IMR-90 (cell line): ENCODE data around the gene GATA2. TPM values are rescaled to one million over a fixed set of nuclear protein-coding genes. Genes with fewer than 3 reads are reported as not detected.

Experiments
- ATAC-seq: fragments of 200-7000 bp; cut with Tn5 transposase; 2 replicates; pipeline ENCODE4 v1.9.1; 2020; ENCODE audit warnings: low read depth, mild to moderate bottlenecking, moderate library complexity
- BruUV-seq: library from RNA; stranded (reverse); fragments of 400-500 nt; replicated peaks from 2 replicates; lab custom pipeline; 2021; lab: Mats Ljungman, UMichigan
- CTCF ChIA-PET: fragments of 300-600 bp; formaldehyde crosslinking; extraction: SDS; loops from one replicate; lab custom pipeline; 2021; ENCODE audit warnings: antibody characterized with exemption; lab: Yijun Ruan, JAX
- POLR2A ChIA-PET: fragments of 300-600 bp; sonication (Branson Sonifier 250); formaldehyde crosslinking; loops from one replicate; lab custom pipeline; 2022; ENCODE audit warnings: antibody characterized with exemption; ENCODE audit not compliant: unreplicated experiment; lab: Charles Lee
- DNase-seq: peaks from one replicate; pipeline ENCODE4 v3.0.0; 2013
- H2AFZ ChIP-seq: replicated peaks from 2 replicates; pipeline ENCODE3; 2013; ENCODE audit warnings: low read length, mild to moderate bottlenecking; ENCODE audit not compliant: poor library complexity
- H2AK5ac ChIP-seq: 2 replicates; pipeline ENCODE4 v1.6.1; 2013; ENCODE audit warnings: low read depth, low read length, inconsistent platforms
- H2AK9ac ChIP-seq: replicated peaks from 2 replicates; pipeline ENCODE3; 2013; ENCODE audit warnings: mild to moderate bottlenecking, low read depth, low read length, moderate library complexity; ENCODE audit not compliant: poor library complexity
- H2BK120ac ChIP-seq: 2 replicates; pipeline ENCODE4 v1.6.1; 2013; ENCODE audit warnings: low read depth, low read length, inconsistent platforms
- H2BK15ac ChIP-seq: 3 replicates; pipeline ENCODE4 v1.6.1; 2013; ENCODE audit warnings: low read depth, low read length, inconsistent platforms
- H2BK20ac ChIP-seq: 2 replicates; pipeline ENCODE4 v1.6.1; 2013; ENCODE audit warnings: low read depth, mild to moderate bottlenecking, inconsistent platforms, low read length, moderate library complexity
- H2BK5ac ChIP-seq: 2 replicates; pipeline ENCODE4 v1.6.1; 2013; ENCODE audit warnings: mild to moderate bottlenecking, low read depth, low read length, inconsistent platforms; ENCODE audit not compliant: poor library complexity, severe bottlenecking
- H3K14ac ChIP-seq: replicated peaks from 2 replicates; pipeline ENCODE4 v1.6.1; 2013; ENCODE audit warnings: low read depth, low read length, inconsistent platforms
- H3K18ac ChIP-seq: 2 replicates; pipeline ENCODE4 v1.6.1; 2013; ENCODE audit warnings: low read depth, low read length, control low read depth
- H3K23ac ChIP-seq: 2 replicates; pipeline ENCODE4 v1.6.1; 2013; ENCODE audit warnings: low read depth, low read length, inconsistent platforms
- H3K27ac ChIP-seq: 2 replicates; pipeline ENCODE4 v1.5.1; 2013; ENCODE audit warnings: mild to moderate bottlenecking, control low read depth, low read length; ENCODE audit not compliant: insufficient read depth
- H3K27me3 ChIP-seq: 2 replicates; pipeline ENCODE4 v1.6.1; 2013; ENCODE audit warnings: low read length; ENCODE audit not compliant: control insufficient read depth, insufficient read depth
- H3K36me3 ChIP-seq: 2 replicates; pipeline ENCODE4 v1.6.1; 2013; ENCODE audit warnings: low read length, mixed read lengths; ENCODE audit not compliant: control insufficient read depth, insufficient read depth
- H3K4ac ChIP-seq: 2 replicates; pipeline ENCODE4 v1.6.1; 2013; ENCODE audit warnings: low read depth, low read length, inconsistent platforms
- H3K4me1 ChIP-seq: 2 replicates; pipeline ENCODE4 v1.6.1; 2013; ENCODE audit warnings: low read length, mixed read lengths; ENCODE audit not compliant: control insufficient read depth, insufficient read depth
- H3K4me2 ChIP-seq: 2 replicates; pipeline ENCODE4 v1.6.1; 2013; ENCODE audit warnings: low read depth, mild to moderate bottlenecking, control low read depth, low read length, moderate library complexity
- H3K4me3 ChIP-seq: 2 replicates; pipeline ENCODE4 v1.5.1; 2013; ENCODE audit warnings: low read depth, mild to moderate bottlenecking, control low read depth, low read length, moderate library complexity; ENCODE audit not compliant: insufficient read depth
- H3K56ac ChIP-seq: 2 replicates; pipeline ENCODE4 v1.6.1; 2013; ENCODE audit warnings: low read length, inconsistent platforms; ENCODE audit not compliant: insufficient read depth; ENCODE audit errors: extremely low read depth
- H3K79me1 ChIP-seq, 2 experiments: 2 replicates each; pipeline ENCODE4 v1.6.1; 2013; ENCODE audit warnings: low read length in 2 of 2, inconsistent platforms in 1 of 2, low read depth in 1 of 2
- H3K9ac ChIP-seq: 2 replicates; pipeline ENCODE4 v1.6.1; 2013; ENCODE audit warnings: low read depth, low read length, control low read depth
- H3K9me1 ChIP-seq: 2 replicates; pipeline ENCODE4 v1.6.1; 2013; ENCODE audit warnings: low read length, inconsistent platforms; ENCODE audit not compliant: insufficient read depth
- H3K9me3 ChIP-seq: 2 replicates; pipeline ENCODE4 v1.6.1; 2013; ENCODE audit warnings: low read length; ENCODE audit not compliant: control insufficient read depth, insufficient read depth
- H4K20me1 ChIP-seq: 2 replicates; pipeline ENCODE4 v1.6.1; 2013; ENCODE audit warnings: low read length, inconsistent platforms; ENCODE audit not compliant: insufficient read depth
- H4K5ac ChIP-seq: 2 replicates; pipeline ENCODE4 v1.6.1; 2013; ENCODE audit warnings: mild to moderate bottlenecking, low read depth, low read length, control low read depth
- H4K8ac ChIP-seq, 2 experiments: 2 replicates each; pipeline ENCODE4 v1.6.1; 2013; ENCODE audit warnings: low read depth in 2 of 2, low read length in 2 of 2, control low read depth in 1 of 2, inconsistent platforms in 1 of 2
- H4K91ac ChIP-seq: 2 replicates; pipeline ENCODE4 v1.6.1; 2013; ENCODE audit warnings: low read depth, low read length, inconsistent platforms; ENCODE audit not compliant: insufficient read depth
- BHLHE40 ChIP-seq: fragments of 150-350 bp; IDR thresholded peaks from 2 replicates; pipeline ENCODE4 v1.6.1; 2016; ENCODE audit warnings: mild to moderate bottlenecking, low read depth, low read length
- CEBPB ChIP-seq: IDR thresholded peaks from 2 replicates; pipeline ENCODE4 v1.6.1; 2012; ENCODE audit warnings: low read depth, low read length, improper control_type of control experiment
- MAZ ChIP-seq: IDR thresholded peaks from 2 replicates; pipeline ENCODE4 v1.6.1; 2012; ENCODE audit warnings: low read depth, mild to moderate bottlenecking, low read length, improper control_type of control experiment, moderate library complexity, borderline replicate concordance
- MXI1 ChIP-seq: IDR thresholded peaks from 2 replicates; pipeline ENCODE4 v1.6.1; 2012; ENCODE audit warnings: low read depth, mild to moderate bottlenecking, low read length, moderate library complexity, borderline replicate concordance
- NFE2L2 ChIP-seq: fragments of 150-350 bp; IDR thresholded peaks from 2 replicates; pipeline ENCODE4 v1.6.1; 2016; ENCODE audit warnings: low read depth, mild to moderate bottlenecking, low read length
- POLR2A ChIP-seq: IDR thresholded peaks from 2 replicates; pipeline ENCODE4 v1.6.1; 2012; ENCODE audit warnings: mild to moderate bottlenecking, low read depth, low read length
- RAD21 ChIP-seq: IDR thresholded peaks from 2 replicates; pipeline ENCODE4 v1.6.1; 2012; ENCODE audit warnings: low read length, improper control_type of control experiment
- RCOR1 ChIP-seq: IDR thresholded peaks from 2 replicates; pipeline ENCODE4 v1.6.1; 2012; ENCODE audit warnings: mild to moderate bottlenecking, low read length, improper control_type of control experiment; ENCODE audit not compliant: insufficient replicate concordance
- RFX5 ChIP-seq: IDR thresholded peaks from 2 replicates; pipeline ENCODE4 v1.8.0; 2012; ENCODE audit warnings: low read depth, mild to moderate bottlenecking, low read length, moderate library complexity
- SMC3 ChIP-seq: fragments of 150-350 bp; IDR thresholded peaks from 2 replicates; pipeline ENCODE4 v1.6.1; 2016; ENCODE audit warnings: low read depth, mild to moderate bottlenecking, antibody characterized with exemption, low read length, moderate library complexity
- WGBS, 2 experiments: methylation state at CpG; one replicate each; pipeline versions ENCODE4 v1.1.5 to v1.1.7; 2013; ENCODE audit warnings: missing lambda C conversion rate in 2 of 2; ENCODE audit not compliant: insufficient read length in 1 of 2; ENCODE audit errors: extremely low coverage in 2 of 2; 5-methylcytosine and 5-hydroxymethylcytosine counted together
- dilution Hi-C: fragments of 300-500 bp; cut with HindIII; formaldehyde crosslinking; loops from one replicate; pipeline ENCODE4 v1.14.3; 2018; ENCODE audit warnings: low sequenced_read_pairs; ENCODE audit not compliant: unreplicated experiment
- in situ Hi-C: fragments of 300-500 bp; cut with MboI; formaldehyde crosslinking; loops from 3 replicates; pipeline ENCODE4 v1.14.3; 2019; ENCODE audit warnings: low sequenced_read_pairs, inconsistent platforms, mixed read lengths
- intact Hi-C: fragments of 100-400 bp; cut with micrococcal nuclease; formaldehyde crosslinking; loops from 2 replicates; pipeline ENCODE4 v1.10.0; 2022
- polyA plus RNA-seq, 3 experiments: library from polyadenylated mRNA; depleted of rRNA; stranded (reverse); fragments of >200 nt; gene quantifications; 2 replicates each; pipeline ENCODE4 v1.2.3, GENCODE V29; 2012; ENCODE audit warnings: low replicate concordance in 1 of 3
- total RNA-seq: library from RNA; depleted of rRNA; stranded (reverse); fragments of >200 nt; gene quantifications from 2 replicates; pipeline ENCODE4 v1.2.3, GENCODE V29; 2012
- TF ChIP-seq, protein P1 (sequence below): fragments of 150-350 bp; IDR thresholded peaks from 2 replicates; pipeline ENCODE4 v1.6.1; 2017; ENCODE audit warnings: mild to moderate bottlenecking, antibody characterized with exemption, low read length, low read depth
- TF ChIP-seq, protein P2 (sequence below): fragments of 150-350 bp; IDR thresholded peaks from 2 replicates; pipeline ENCODE4 v1.6.1; 2016; ENCODE audit warnings: low read depth, mild to moderate bottlenecking, low read length, moderate library complexity, borderline replicate concordance

The GATA2 gene
- total and polyA plus RNA-seq, 2 of the 4 experiments (the other 2 are of a cell fraction) = 2.2 to 13.5 TPM

DNA sequence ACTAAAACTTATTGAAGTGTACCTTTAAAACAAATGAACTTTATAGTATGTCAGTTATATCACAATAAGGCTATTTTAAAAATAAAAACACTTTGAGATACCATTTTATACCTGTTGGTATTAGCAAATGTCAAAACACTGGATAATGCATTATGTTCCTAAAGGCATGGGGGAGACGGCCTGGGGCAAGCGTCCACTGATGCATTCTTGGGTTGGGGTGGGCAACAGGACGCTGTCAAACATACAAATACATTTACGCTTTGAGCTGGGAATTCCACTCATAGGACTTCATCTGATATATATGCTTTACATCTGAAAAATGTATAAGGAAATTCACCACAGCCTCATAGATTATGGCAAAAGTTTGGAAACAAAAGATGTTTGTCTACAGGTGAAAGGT is 7.6 kb upstream of the GATA2 start:
- no peak overlapping the region for H4K5ac ChIP-seq
- peaks cover 5% of the 10 kb centered on the region for H3K4me1 ChIP-seq
- H3K4me3 ChIP-seq = no peak overlapping the region
- no peak overlapping the region for H3K23ac ChIP-seq
- no peak overlapping the region for H3K18ac ChIP-seq
- H3K56ac ChIP-seq = no peak overlapping the region
- no peak overlapping the region for H3K9ac ChIP-seq
- CTCF ChIA-PET = no interaction called here
- no peak for ATAC-seq
- WGBS, 2 experiments = no CpG with 5 or more reads among the region's 4 CpGs
- POLR2A ChIA-PET = no interaction called here
- in situ Hi-C loops (loop anchor here (5.0 kb wide), 1 partner anchor 68 kb away; no protein-coding TSS in a partner anchor), intact Hi-C loops (loop anchor here (5.0 kb wide), 1 partner anchor 82 kb away; no protein-coding TSS in a partner anchor), dilution Hi-C loops (no loop called here)
- no peak overlapping the region for H3K14ac ChIP-seq
- H3K4ac ChIP-seq = no peak overlapping the region
- TF ChIP-seq, protein P1, sequence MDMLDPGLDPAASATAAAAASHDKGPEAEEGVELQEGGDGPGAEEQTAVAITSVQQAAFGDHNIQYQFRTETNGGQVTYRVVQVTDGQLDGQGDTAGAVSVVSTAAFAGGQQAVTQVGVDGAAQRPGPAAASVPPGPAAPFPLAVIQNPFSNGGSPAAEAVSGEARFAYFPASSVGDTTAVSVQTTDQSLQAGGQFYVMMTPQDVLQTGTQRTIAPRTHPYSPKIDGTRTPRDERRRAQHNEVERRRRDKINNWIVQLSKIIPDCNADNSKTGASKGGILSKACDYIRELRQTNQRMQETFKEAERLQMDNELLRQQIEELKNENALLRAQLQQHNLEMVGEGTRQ = no peak
- TF ChIP-seq NFE2L2 (no peak), RAD21 (no peak), BHLHE40 (no peak), POLR2A (no peak), RCOR1 (no peak), CEBPB (no peak), RFX5 (no peak), MAZ (no peak), SMC3 (no peak), MXI1 (no peak)
- TF ChIP-seq, protein P2, sequence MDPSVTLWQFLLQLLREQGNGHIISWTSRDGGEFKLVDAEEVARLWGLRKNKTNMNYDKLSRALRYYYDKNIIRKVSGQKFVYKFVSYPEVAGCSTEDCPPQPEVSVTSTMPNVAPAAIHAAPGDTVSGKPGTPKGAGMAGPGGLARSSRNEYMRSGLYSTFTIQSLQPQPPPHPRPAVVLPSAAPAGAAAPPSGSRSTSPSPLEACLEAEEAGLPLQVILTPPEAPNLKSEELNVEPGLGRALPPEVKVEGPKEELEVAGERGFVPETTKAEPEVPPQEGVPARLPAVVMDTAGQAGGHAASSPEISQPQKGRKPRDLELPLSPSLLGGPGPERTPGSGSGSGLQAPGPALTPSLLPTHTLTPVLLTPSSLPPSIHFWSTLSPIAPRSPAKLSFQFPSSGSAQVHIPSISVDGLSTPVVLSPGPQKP = no peak
- no TSS peak for BruUV-seq
- H4K91ac ChIP-seq = no peak overlapping the region
- H3K79me1 ChIP-seq = peaks cover 3 to 5% of the 10 kb centered on the region in 2 experiments; a peak in 1 of 4 replicates
- no peak overlapping the region for H2BK15ac ChIP-seq
- no peak overlapping the region for H2BK120ac ChIP-seq
- H2AK9ac ChIP-seq = no peak overlapping the region
- no peak overlapping the region for H2BK5ac ChIP-seq
- peaks cover 14% of the 10 kb centered on the region for H3K27me3 ChIP-seq
- H4K20me1 ChIP-seq = peaks cover 8% of the 10 kb centered on the region
- no peaks in the 10 kb centered on the region for H3K36me3 ChIP-seq
- no peak overlapping the region for H3K27ac ChIP-seq
- H3K9me3 ChIP-seq = no peaks in the 10 kb centered on the region; the same call in 1 of the 2 replicates
- no peak overlapping the region for H3K4me2 ChIP-seq
- 0 out of 2 replicates have a peak, but pooled peaks cover 4% of the 10 kb centered on the region for H3K9me1 ChIP-seq
- no peak overlapping the region for H2BK20ac ChIP-seq
- H2AK5ac ChIP-seq = no peak overlapping the region
- H4K8ac ChIP-seq = no peak overlapping the region
- no peak overlapping the region for H2AFZ ChIP-seq
- DNase-seq = no peak
